SK-N-SH (cell line): ENCODE results near the gene TENT4A. TPM values are rescaled to one million over a fixed set of nuclear protein-coding genes. Genes with fewer than 3 reads are reported as not detected.

Experiments used
- CTCF ChIA-PET: fragments of 300-600, 350-600 bp; formaldehyde crosslinking; extraction: SDS; loops from one replicate; lab custom pipeline; 2021; lab: Yijun Ruan, JAX
- POLR2A ChIA-PET: fragments of 350-600 bp; sonication (Branson Sonifier 250); formaldehyde crosslinking; extraction: SDS; loops from one replicate; lab custom pipeline; 2020; ENCODE audit warnings: antibody characterized with exemption, inconsistent platforms; lab: Yijun Ruan, JAX
- DNase-seq: peaks from one replicate; pipeline ENCODE4 v3.0.0; 2012
- H2AFZ ChIP-seq: fragments of 200-600 bp; sonication (generic); 2 replicates; pipeline ENCODE4 v1.8.1; 2016; ENCODE audit warnings: antibody characterized with exemption, mild to moderate bottlenecking, low read depth
- H3F3A ChIP-seq: fragments of 200-600 bp; sonication (generic); replicated peaks from 2 replicates; pipeline ENCODE3; 2016; ENCODE audit warnings: antibody characterized with exemption, mild to moderate bottlenecking; ENCODE audit not compliant: insufficient read depth
- H3K27ac ChIP-seq, 2 experiments: fragments of 200-500 bp in 1 of 2; fragments of 200-600 bp in 1 of 2; sonication (Bioruptor generic) in 1 of 2; sonication (generic), shearing (Covaris generic) in 1 of 2; 2 replicates each; pipeline versions ENCODE4 v1.5.1 to v1.6.1; 2014 to 2016; ENCODE audit warnings: low read depth in 2 of 2, inconsistent platforms in 1 of 2, low read length in 1 of 2, mild to moderate bottlenecking in 1 of 2, mixed read lengths in 1 of 2
- H3K27me3 ChIP-seq: fragments of 200-600 bp; sonication (generic), shearing (Covaris generic); 2 replicates; pipeline ENCODE4 v1.6.1; 2016; ENCODE audit warnings: mixed run types; ENCODE audit not compliant: insufficient read depth
- H3K36me3 ChIP-seq, 2 experiments: fragments of 200-500 bp in 1 of 2; fragments of 200-600 bp in 1 of 2; sonication (Bioruptor generic) in 1 of 2; sonication (generic) in 1 of 2; replicated peaks in 1 of 2; 2 replicates each; pipeline versions ENCODE3 to v1.5.1; 2014 to 2016; ENCODE audit warnings: low read length in 1 of 2, mild to moderate bottlenecking in 1 of 2; ENCODE audit not compliant: insufficient read depth in 2 of 2, control insufficient read depth in 1 of 2
- H3K4me1 ChIP-seq, 2 experiments: fragments of 200-500 bp in 1 of 2; fragments of 200-600 bp in 1 of 2; sonication (Bioruptor generic) in 1 of 2; sonication (generic), shearing (Covaris generic) in 1 of 2; 2 replicates each; pipeline versions ENCODE4 v1.5.1 to v1.6.1; 2014 to 2016; ENCODE audit warnings: low read depth in 1 of 2, low read length in 1 of 2, mixed run types in 1 of 2; ENCODE audit not compliant: insufficient read depth in 2 of 2, control insufficient read depth in 1 of 2
- H3K4me2 ChIP-seq: fragments of 200-600 bp; sonication (generic), shearing (Covaris generic); 2 replicates; pipeline ENCODE4 v1.6.1; 2017; ENCODE audit warnings: mixed run types
- H3K4me3 ChIP-seq, 2 experiments: fragments of 200-500 bp in 1 of 2; fragments of 200-600 bp in 1 of 2; sonication (Bioruptor generic) in 1 of 2; sonication (generic), shearing (Covaris generic) in 1 of 2; 2 replicates each; pipeline versions ENCODE4 v1.5.1 to v1.8.1; 2014 to 2016; ENCODE audit warnings: low read depth in 2 of 2, inconsistent platforms in 1 of 2, low read length in 1 of 2, mild to moderate bottlenecking in 1 of 2, mixed read lengths in 1 of 2, moderate library complexity in 1 of 2
- H3K79me2 ChIP-seq: fragments of 200-600 bp; sonication (generic); 2 replicates; pipeline ENCODE4 v1.8.1; 2017; ENCODE audit warnings: mild to moderate bottlenecking; ENCODE audit not compliant: insufficient read depth
- H3K9ac ChIP-seq: fragments of 200-600 bp; sonication (generic); 2 replicates; pipeline ENCODE4 v1.6.1; 2017; ENCODE audit warnings: mixed run types
- H3K9me2 ChIP-seq: fragments of 200-600 bp; sonication (generic); 2 replicates; pipeline ENCODE4 v1.6.1; 2017; ENCODE audit warnings: mixed run types
- H3K9me3 ChIP-seq: fragments of 200-600 bp; sonication (generic); 2 replicates; pipeline ENCODE4 v1.6.1; 2017; ENCODE audit warnings: mixed run types, mild to moderate bottlenecking, moderate library complexity
- H4K20me1 ChIP-seq: fragments of 200-600 bp; sonication (generic); 2 replicates; pipeline ENCODE4 v1.6.1; 2017; ENCODE audit warnings: mild to moderate bottlenecking, mixed run types; ENCODE audit not compliant: insufficient read depth
- CHD2 ChIP-seq: fragments of 150-350 bp; IDR thresholded peaks from 2 replicates; pipeline ENCODE4 v1.6.1; 2018; ENCODE audit warnings: low read length; ENCODE audit not compliant: partially characterized antibody
- EZH2phosphoT487 ChIP-seq: fragments of 200-600 bp; sonication (generic); IDR thresholded peaks from 2 replicates; pipeline ENCODE4 v1.6.1; 2017; ENCODE audit warnings: low read depth, mixed run types, mild to moderate bottlenecking, antibody characterized with exemption, moderate library complexity, borderline replicate concordance
- FOSL2 ChIP-seq: IDR thresholded peaks from 2 replicates; pipeline ENCODE4 v1.4.0; 2012; ENCODE audit warnings: low read depth, mild to moderate bottlenecking, moderate library complexity, borderline replicate concordance
- FOXJ3 ChIP-seq: sonication (generic); formaldehyde crosslinking; IDR thresholded peaks from 2 replicates; pipeline ENCODE4 v1.5.1; 2020; ENCODE audit warnings: mild to moderate bottlenecking, missing genetic modification reagents
- FOXM1 ChIP-seq: IDR thresholded peaks from 2 replicates; pipeline ENCODE4 v1.4.0; 2012; ENCODE audit warnings: low read depth, mild to moderate bottlenecking
- GATA2 ChIP-seq: sonication (generic); formaldehyde crosslinking; IDR thresholded peaks from 2 replicates; pipeline ENCODE4 v1.5.0; 2020; ENCODE audit warnings: mild to moderate bottlenecking, missing genetic modification reagents
- JUND ChIP-seq: IDR thresholded peaks from 2 replicates; pipeline ENCODE4 v1.4.0; 2012
- MEF2A ChIP-seq: IDR thresholded peaks from 2 replicates; pipeline ENCODE4 v1.4.0; 2012; ENCODE audit warnings: low read depth, borderline replicate concordance
- MXI1 ChIP-seq: IDR thresholded peaks from 2 replicates; pipeline ENCODE4 v1.6.1; 2012; ENCODE audit warnings: mild to moderate bottlenecking, low read depth, low read length, improper control_type of control experiment
- NRF1 ChIP-seq: IDR thresholded peaks from 2 replicates; pipeline ENCODE4 v1.6.1; 2012; ENCODE audit warnings: low read depth, mild to moderate bottlenecking, low read length
- POLR2AphosphoS5 ChIP-seq: IDR thresholded peaks from 2 replicates; pipeline ENCODE4 v1.6.1; 2012; ENCODE audit warnings: low read depth, low read length
- RCOR1 ChIP-seq: fragments of 150-350 bp; IDR thresholded peaks from 2 replicates; pipeline ENCODE4 v1.6.1; 2017; ENCODE audit warnings: antibody characterized with exemption, low read length
- SIN3A ChIP-seq: IDR thresholded peaks from 2 replicates; pipeline ENCODE4 v1.6.1; 2012; ENCODE audit warnings: low read depth, mild to moderate bottlenecking, low read length, moderate library complexity, borderline replicate concordance
- SMC3 ChIP-seq: IDR thresholded peaks from 2 replicates; pipeline ENCODE4 v1.6.1; 2012; ENCODE audit warnings: low read depth, low read length, improper control_type of control experiment
- TAF1 ChIP-seq: IDR thresholded peaks from 2 replicates; pipeline ENCODE4 v1.6.1; 2012; ENCODE audit warnings: low read depth, mild to moderate bottlenecking, low read length, moderate library complexity, borderline replicate concordance
- YY1 ChIP-seq: IDR thresholded peaks from 2 replicates; pipeline ENCODE4 v1.4.0; 2012; ENCODE audit warnings: low read depth, mild to moderate bottlenecking
- WGBS: methylation state at CpG from one replicate; pipeline ENCODE4 v1.1.6; 2017; ENCODE audit warnings: low lambda C conversion rate; 5-methylcytosine and 5-hydroxymethylcytosine counted together
- polyA plus RNA-seq, 3 experiments: library from polyadenylated mRNA; depleted of rRNA; stranded (reverse); fragments of >200 nt; gene quantifications; 2 replicates each; pipeline ENCODE4 v1.2.3, GENCODE V29; 2012
- TF ChIP-seq, protein P1 (sequence below): IDR thresholded peaks from 2 replicates; pipeline ENCODE4 v1.4.0; 2012; ENCODE audit warnings: low read depth
- TF ChIP-seq, protein P2 (sequence below): fragments of 200-600 bp; sonication (generic); IDR thresholded peaks from 2 replicates; pipeline ENCODE4 v1.6.1; 2017; ENCODE audit warnings: antibody characterized with exemption, mild to moderate bottlenecking, moderate library complexity
- TF ChIP-seq, protein P3 (sequence below): IDR thresholded peaks from 2 replicates; pipeline ENCODE4 v1.4.0; 2012; ENCODE audit warnings: low read depth, borderline replicate concordance
- TF ChIP-seq, protein P4 (sequence below): fragments of 150-350 bp; IDR thresholded peaks from 2 replicates; pipeline ENCODE4 v1.6.1; 2016; ENCODE audit warnings: mild to moderate bottlenecking, low read depth, low read length

Gene TENT4A
- polyA plus RNA-seq, 1 of the 3 experiments (the other 2 are of a cell fraction), result 6.0 TPM

DNA sequence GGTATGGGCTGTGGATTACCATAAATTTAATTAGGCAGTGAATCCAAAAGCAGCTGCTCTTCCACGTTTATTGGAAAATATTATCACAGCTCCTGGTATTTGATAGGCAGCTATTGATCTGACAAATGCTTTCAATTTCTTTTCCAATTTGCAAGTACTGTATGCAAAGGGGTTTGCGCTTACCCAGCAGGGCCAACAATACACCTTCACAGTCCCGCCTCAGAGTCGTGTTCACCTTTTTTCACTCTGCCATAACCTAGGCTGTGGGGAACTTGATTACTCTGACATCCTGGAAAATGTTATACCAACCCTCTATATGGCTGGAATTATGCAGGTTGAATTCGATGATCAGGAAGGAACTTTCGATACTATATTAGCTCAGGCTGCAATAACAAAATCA is 32.3 kb upstream of the TENT4A start:
- Histone ChIP-seq H3K4me2 (no peak overlapping the region), H4K20me1 (no peaks in the 10 kb centered on the region), H3K27me3 (no peaks in the 10 kb centered on the region; the same call in 1 of the 2 replicates), H3K4me1 (no peaks in the 10 kb centered on the region; a peak in 1 of 4 replicates), H3K36me3 (no peaks in the 10 kb centered on the region), H3K27ac (no peak overlapping the region), H3K4me3 (no peak overlapping the region), H3K9me2 (no peaks in the 10 kb centered on the region), H3F3A (no peaks in the 10 kb centered on the region), H3K9ac (no peak overlapping the region), H3K9me3 (no peaks in the 10 kb centered on the region), H3K79me2 (no peaks in the 10 kb centered on the region), H2AFZ (no peak overlapping the region)
- ChIA-PET CTCF (no interaction called here), POLR2A (no interaction called here)
- no peak for DNase-seq
- 55% methylated on average over 6 of the region's 6 CpGs for WGBS
- TF ChIP-seq CHD2, result no peak
- TF ChIP-seq FOXJ3, result no peak
- TF ChIP-seq SIN3A, result no peak
- TF ChIP-seq JUND, result no peak
- no peak for TF ChIP-seq GATA2
- no peak for TF ChIP-seq MXI1

DNA sequence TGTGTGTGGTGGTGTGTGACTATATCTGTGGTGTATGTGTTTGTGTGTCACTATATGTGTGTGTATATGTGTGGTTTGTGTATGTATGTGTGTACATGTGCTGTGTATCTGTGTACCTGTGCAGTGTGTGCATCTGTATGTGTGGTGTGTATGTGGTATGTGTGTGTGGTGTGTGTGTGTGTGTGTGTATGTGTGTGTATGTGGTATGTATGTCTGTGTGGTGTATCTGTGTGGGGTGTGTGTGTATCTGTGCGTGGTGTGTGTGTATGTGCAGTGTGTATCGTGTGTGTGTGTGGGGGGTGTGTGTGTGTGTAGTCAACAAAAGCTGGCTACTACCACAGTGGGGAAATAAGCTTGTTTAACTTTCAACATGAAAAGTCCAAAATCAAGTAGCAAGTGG is 31.6 kb upstream of the TENT4A start:
- H3K27me3 ChIP-seq, result no peaks in the 10 kb centered on the region; the same call in 1 of the 2 replicates
- no peaks in the 10 kb centered on the region for H3K9me3 ChIP-seq
- H3K9ac ChIP-seq, result no peak overlapping the region
- no peaks in the 10 kb centered on the region for H3K9me2 ChIP-seq
- ChIA-PET CTCF (interaction anchor here (1.2 kb wide), 1 partner anchor 10 kb away, joined by 3 read pairs; no protein-coding TSS in a partner anchor), POLR2A (no interaction called here)
- H3F3A ChIP-seq, result no peaks in the 10 kb centered on the region
- H2AFZ ChIP-seq, result no peak overlapping the region
- H3K36me3 ChIP-seq, result no peaks in the 10 kb centered on the region
- no peak overlapping the region for H3K4me2 ChIP-seq
- no peak overlapping the region for H3K4me3 ChIP-seq
- no peaks in the 10 kb centered on the region for H4K20me1 ChIP-seq
- no peaks in the 10 kb centered on the region; a peak in 1 of 4 replicates for H3K4me1 ChIP-seq
- 32% methylated on average over 2 of the region's 2 CpGs for WGBS
- no peak overlapping the region for H3K27ac ChIP-seq
- TF ChIP-seq EZH2phosphoT487, result no peak
- TF ChIP-seq MEF2A, result no peak
- TF ChIP-seq FOSL2, result no peak
- TF ChIP-seq FOXM1, result no peak
- no peak for TF ChIP-seq SIN3A
- no peak for TF ChIP-seq FOXJ3
- TF ChIP-seq, protein P1, sequence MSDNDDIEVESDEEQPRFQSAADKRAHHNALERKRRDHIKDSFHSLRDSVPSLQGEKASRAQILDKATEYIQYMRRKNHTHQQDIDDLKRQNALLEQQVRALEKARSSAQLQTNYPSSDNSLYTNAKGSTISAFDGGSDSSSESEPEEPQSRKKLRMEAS, result no peak
- TF ChIP-seq POLR2AphosphoS5, result no peak
- no peak for TF ChIP-seq TAF1
- TF ChIP-seq, protein P2, sequence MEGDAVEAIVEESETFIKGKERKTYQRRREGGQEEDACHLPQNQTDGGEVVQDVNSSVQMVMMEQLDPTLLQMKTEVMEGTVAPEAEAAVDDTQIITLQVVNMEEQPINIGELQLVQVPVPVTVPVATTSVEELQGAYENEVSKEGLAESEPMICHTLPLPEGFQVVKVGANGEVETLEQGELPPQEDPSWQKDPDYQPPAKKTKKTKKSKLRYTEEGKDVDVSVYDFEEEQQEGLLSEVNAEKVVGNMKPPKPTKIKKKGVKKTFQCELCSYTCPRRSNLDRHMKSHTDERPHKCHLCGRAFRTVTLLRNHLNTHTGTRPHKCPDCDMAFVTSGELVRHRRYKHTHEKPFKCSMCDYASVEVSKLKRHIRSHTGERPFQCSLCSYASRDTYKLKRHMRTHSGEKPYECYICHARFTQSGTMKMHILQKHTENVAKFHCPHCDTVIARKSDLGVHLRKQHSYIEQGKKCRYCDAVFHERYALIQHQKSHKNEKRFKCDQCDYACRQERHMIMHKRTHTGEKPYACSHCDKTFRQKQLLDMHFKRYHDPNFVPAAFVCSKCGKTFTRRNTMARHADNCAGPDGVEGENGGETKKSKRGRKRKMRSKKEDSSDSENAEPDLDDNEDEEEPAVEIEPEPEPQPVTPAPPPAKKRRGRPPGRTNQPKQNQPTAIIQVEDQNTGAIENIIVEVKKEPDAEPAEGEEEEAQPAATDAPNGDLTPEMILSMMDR, result no peak
- TF ChIP-seq, protein P3, sequence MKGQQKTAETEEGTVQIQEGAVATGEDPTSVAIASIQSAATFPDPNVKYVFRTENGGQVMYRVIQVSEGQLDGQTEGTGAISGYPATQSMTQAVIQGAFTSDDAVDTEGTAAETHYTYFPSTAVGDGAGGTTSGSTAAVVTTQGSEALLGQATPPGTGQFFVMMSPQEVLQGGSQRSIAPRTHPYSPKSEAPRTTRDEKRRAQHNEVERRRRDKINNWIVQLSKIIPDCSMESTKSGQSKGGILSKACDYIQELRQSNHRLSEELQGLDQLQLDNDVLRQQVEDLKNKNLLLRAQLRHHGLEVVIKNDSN, result no peak
- TF ChIP-seq, protein P4, sequence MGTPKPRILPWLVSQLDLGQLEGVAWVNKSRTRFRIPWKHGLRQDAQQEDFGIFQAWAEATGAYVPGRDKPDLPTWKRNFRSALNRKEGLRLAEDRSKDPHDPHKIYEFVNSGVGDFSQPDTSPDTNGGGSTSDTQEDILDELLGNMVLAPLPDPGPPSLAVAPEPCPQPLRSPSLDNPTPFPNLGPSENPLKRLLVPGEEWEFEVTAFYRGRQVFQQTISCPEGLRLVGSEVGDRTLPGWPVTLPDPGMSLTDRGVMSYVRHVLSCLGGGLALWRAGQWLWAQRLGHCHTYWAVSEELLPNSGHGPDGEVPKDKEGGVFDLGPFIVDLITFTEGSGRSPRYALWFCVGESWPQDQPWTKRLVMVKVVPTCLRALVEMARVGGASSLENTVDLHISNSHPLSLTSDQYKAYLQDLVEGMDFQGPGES, result no peak
- TF ChIP-seq SMC3, result no peak
- TF ChIP-seq YY1, result no peak
- no peak for TF ChIP-seq RCOR1
- TF ChIP-seq NRF1, result no peak
- DNase-seq, result no peak
- H3K79me2 ChIP-seq, result no peaks in the 10 kb centered on the region
